H9 (cell line): ENCODE data around the gene MAPK7. TPM values are rescaled to one million over a fixed set of nuclear protein-coding genes. Genes with fewer than 3 reads are reported as not detected.

Source experiments
- DNase-seq: peaks from one replicate; pipeline ENCODE4 v3.0.0-alpha.2; 2017
- H2AFZ ChIP-seq: one replicate; pipeline ENCODE4 v1.6.1; 2013; ENCODE audit warnings: mild to moderate bottlenecking, low read length, control low read depth, moderate library complexity
- H2AK5ac ChIP-seq: 2 replicates; pipeline ENCODE4 v1.6.1; 2013; ENCODE audit warnings: low read length, control low read depth, mixed read lengths; ENCODE audit not compliant: insufficient read length
- H2BK120ac ChIP-seq: one replicate; pipeline ENCODE4 v1.6.1; 2013; ENCODE audit warnings: low read depth, mild to moderate bottlenecking, low read length, control low read depth, inconsistent platforms; ENCODE audit not compliant: poor library complexity, severe bottlenecking
- H2BK12ac ChIP-seq: 2 replicates; pipeline ENCODE4 v1.6.1; 2013; ENCODE audit warnings: low read length, control low read depth, mixed read lengths, low read depth; ENCODE audit not compliant: insufficient read length
- H2BK15ac ChIP-seq: 2 replicates; pipeline ENCODE4 v1.6.1; 2013; ENCODE audit warnings: low read depth, low read length, control low read depth
- H2BK20ac ChIP-seq: one replicate; pipeline ENCODE4 v1.6.1; 2013; ENCODE audit warnings: low read depth, mild to moderate bottlenecking, low read length, control low read depth, inconsistent platforms; ENCODE audit not compliant: poor library complexity, severe bottlenecking
- H2BK5ac ChIP-seq: 2 replicates; pipeline ENCODE4 v1.6.1; 2013; ENCODE audit warnings: low read length, control low read depth, mixed read lengths; ENCODE audit not compliant: insufficient read length
- H3K14ac ChIP-seq: 2 replicates; pipeline ENCODE4 v1.6.1; 2013; ENCODE audit warnings: low read length, control low read depth; ENCODE audit not compliant: insufficient read depth
- H3K18ac ChIP-seq: 2 replicates; pipeline ENCODE4 v1.6.1; 2013; ENCODE audit warnings: low read depth, mild to moderate bottlenecking, mixed read lengths, low read length, control low read depth; ENCODE audit not compliant: insufficient read length
- H3K23ac ChIP-seq: 2 replicates; pipeline ENCODE4 v1.6.1; 2013; ENCODE audit warnings: low read length, control low read depth, mixed read lengths, low read depth; ENCODE audit not compliant: insufficient read length
- H3K23me2 ChIP-seq: 2 replicates; pipeline ENCODE4 v1.6.1; 2013; ENCODE audit warnings: low read depth, mild to moderate bottlenecking, mixed read lengths, low read length, control low read depth; ENCODE audit not compliant: insufficient read length, poor library complexity, severe bottlenecking
- H3K27ac ChIP-seq: 2 replicates; pipeline ENCODE4 v1.5.1; 2013; ENCODE audit warnings: low read length, control low read depth, mixed read lengths, low read depth; ENCODE audit not compliant: insufficient read length
- H3K27me3 ChIP-seq: 2 replicates; pipeline ENCODE4 v1.6.1; 2013; ENCODE audit warnings: low read length, control low read depth, inconsistent platforms; ENCODE audit not compliant: insufficient read depth
- H3K4ac ChIP-seq: 2 replicates; pipeline ENCODE4 v1.6.1; 2013; ENCODE audit warnings: low read depth, mild to moderate bottlenecking, control low read depth, inconsistent platforms, low read length, moderate library complexity
- H3K4me1 ChIP-seq: 2 replicates; pipeline ENCODE4 v1.6.1; 2013; ENCODE audit warnings: low read length, control low read depth, inconsistent platforms; ENCODE audit not compliant: insufficient read depth
- H3K4me2 ChIP-seq: 2 replicates; pipeline ENCODE4 v1.6.1; 2013; ENCODE audit warnings: low read length, control low read depth, mixed read lengths; ENCODE audit not compliant: insufficient read length, insufficient read depth
- H3K56ac ChIP-seq: 2 replicates; pipeline ENCODE4 v1.6.1; 2013; ENCODE audit warnings: low read depth, mild to moderate bottlenecking, mixed read lengths, low read length, control low read depth; ENCODE audit not compliant: insufficient read length
- H3K79me1 ChIP-seq: 2 replicates; pipeline ENCODE4 v1.6.1; 2013; ENCODE audit warnings: low read depth, mild to moderate bottlenecking, moderate library complexity, low read length, control low read depth, inconsistent platforms; ENCODE audit not compliant: insufficient read depth, poor library complexity, severe bottlenecking
- H3K79me2 ChIP-seq: 2 replicates; pipeline ENCODE4 v1.6.1; 2013; ENCODE audit warnings: low read length, control low read depth, inconsistent platforms; ENCODE audit not compliant: insufficient read depth
- H3K9ac ChIP-seq: 2 replicates; pipeline ENCODE4 v1.6.1; 2013; ENCODE audit warnings: low read length, control low read depth, mixed read lengths; ENCODE audit not compliant: insufficient read length; ENCODE audit errors: extremely low read depth
- H3K9me3 ChIP-seq: one replicate; pipeline ENCODE4 v1.6.1; 2013; ENCODE audit warnings: low read depth, low read length, inconsistent platforms; ENCODE audit not compliant: control insufficient read depth
- H3T11ph ChIP-seq: one replicate; pipeline ENCODE4 v1.6.1; 2013; ENCODE audit warnings: mild to moderate bottlenecking, low read length, control low read depth, inconsistent platforms
- H4K20me1 ChIP-seq: one replicate; pipeline ENCODE4 v1.6.1; 2013; ENCODE audit not compliant: control insufficient read depth, insufficient read length, insufficient read depth
- H4K5ac ChIP-seq: 2 replicates; pipeline ENCODE4 v1.6.1; 2013; ENCODE audit warnings: low read depth, mild to moderate bottlenecking, mixed read lengths, low read length, control low read depth; ENCODE audit not compliant: insufficient read length
- H4K8ac ChIP-seq: replicated peaks from 2 replicates; pipeline ENCODE4 v1.6.1; 2013; ENCODE audit warnings: low read length, control low read depth, mixed read lengths, low read depth; ENCODE audit not compliant: insufficient read length
- H4K91ac ChIP-seq: 2 replicates; pipeline ENCODE4 v1.6.1; 2013; ENCODE audit warnings: low read depth, mild to moderate bottlenecking, moderate library complexity, mixed read lengths, low read length, control low read depth; ENCODE audit not compliant: insufficient read length
- H3K27ac Mint-ChIP-seq, 3 experiments: 2 replicates in 2 of 3; 3 replicates in 1 of 3; pipeline ENCODE4 v1.8.0; 2020 to 2021; ENCODE audit warnings: mixed read lengths in 3 of 3, mild to moderate bottlenecking in 1 of 3, moderate library complexity in 1 of 3
- H3K27me3 Mint-ChIP-seq: 2 replicates; pipeline ENCODE4 v1.8.0; 2021; ENCODE audit warnings: low read depth, mild to moderate bottlenecking, moderate library complexity, mixed read lengths
- H3K36me3 Mint-ChIP-seq, 3 experiments: 2 replicates in 2 of 3; 3 replicates in 1 of 3; pipeline ENCODE4 v1.8.0; 2020 to 2021; ENCODE audit warnings: low read depth in 3 of 3, mixed read lengths in 3 of 3; ENCODE audit not compliant: insufficient read depth in 1 of 3
- H3K4me1 Mint-ChIP-seq, 2 experiments: 2 replicates each; pipeline ENCODE4 v1.8.0; 2020; ENCODE audit warnings: mixed read lengths in 2 of 2
- H3K4me3 Mint-ChIP-seq, 2 experiments: 2 replicates in 1 of 2; 3 replicates in 1 of 2; pipeline ENCODE4 v1.8.0; 2020 to 2021; ENCODE audit warnings: mild to moderate bottlenecking in 2 of 2, mixed read lengths in 2 of 2, moderate library complexity in 1 of 2
- H3K9me3 Mint-ChIP-seq, 2 experiments: 2 replicates in 1 of 2; 3 replicates in 1 of 2; pipeline ENCODE4 v1.8.0; 2020; ENCODE audit warnings: mild to moderate bottlenecking in 2 of 2, mixed read lengths in 2 of 2, moderate library complexity in 1 of 2
- WGBS: extraction: QIAGEN DNeasy Blood & Tissue Kit; methylation state at CpG from one replicate; pipeline ENCODE4 v1.1.7; 2013; ENCODE audit warnings: missing lambda C conversion rate, low lambda C conversion rate, mixed read lengths; ENCODE audit not compliant: insufficient read length; ENCODE audit errors: extremely low coverage; 5-methylcytosine and 5-hydroxymethylcytosine counted together
- total RNA-seq: library from RNA; stranded (reverse); gene quantifications from 2 replicates; pipeline ENCODE4 v1.2.1, GENCODE V29; 2021
- TF ChIP-seq, protein P1 (sequence below): fragments of 200-600 bp; sonication (generic); conservative IDR thresholded peaks from 3 replicates; pipeline ENCODE4 v1.8.0; 2021; ENCODE audit warnings: antibody characterized with exemption, mild to moderate bottlenecking

MAPK7 gene
- total RNA-seq, 1 experiment from 2014 or later: 43.8 TPM

DNA sequence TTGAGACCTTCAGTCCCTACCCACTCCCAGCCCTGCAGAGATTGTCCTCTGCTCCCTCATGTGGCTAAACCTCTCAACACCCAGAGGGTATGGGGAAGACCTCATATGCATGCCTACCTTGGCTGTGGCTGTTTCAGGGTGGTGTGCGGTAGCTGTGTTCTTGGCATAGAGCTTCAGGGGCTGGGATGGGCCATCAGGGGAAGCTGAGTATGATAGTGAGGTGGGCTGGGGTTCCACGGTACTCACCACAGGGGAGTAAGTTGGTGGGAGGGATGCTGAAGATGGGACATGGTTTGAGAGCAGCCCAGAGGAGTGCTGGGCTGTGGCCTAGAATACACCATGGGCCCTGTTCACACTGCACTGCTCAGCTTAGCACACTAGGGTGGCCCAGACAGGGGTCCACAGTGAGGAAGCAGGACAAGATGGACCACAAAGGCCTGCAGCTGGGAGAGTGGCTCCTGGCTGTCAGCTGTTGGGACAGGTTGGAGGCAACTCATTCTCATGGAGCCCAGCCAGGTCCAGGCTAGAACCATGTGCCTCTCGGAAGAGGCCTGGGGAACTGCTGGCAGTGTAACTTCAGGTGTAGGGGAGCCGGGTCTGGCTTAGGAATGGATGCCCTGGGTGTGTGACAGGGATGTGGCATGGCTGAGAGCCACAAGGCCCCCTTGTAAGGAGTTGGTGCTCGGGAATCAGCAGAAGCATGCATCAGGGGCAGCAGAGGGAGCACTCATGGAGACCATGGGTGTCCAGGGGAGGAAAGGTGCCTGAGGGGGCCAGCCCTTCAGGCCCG, 5.6 kb downstream of the MAPK7 start:
- no peak overlapping the region for H2AFZ ChIP-seq
- H3K4me2 ChIP-seq: no peak overlapping the region
- H3K4me1 Mint-ChIP-seq: peaks cover 34 to 52% of the 10 kb centered on the region in 2 experiments
- no peak overlapping the region for H2BK20ac ChIP-seq
- no peak overlapping the region for H3K23ac ChIP-seq
- H3K27ac Mint-ChIP-seq: peak overlapping the region; percentile 34 to 97 (median 64); a peak in 4 of 7 replicates
- H4K91ac ChIP-seq: no peak overlapping the region
- no peaks in the 10 kb centered on the region for H3K9me3 ChIP-seq
- peaks cover 5% of the 10 kb centered on the region for H3K23me2 ChIP-seq
- TF ChIP-seq, protein P1, sequence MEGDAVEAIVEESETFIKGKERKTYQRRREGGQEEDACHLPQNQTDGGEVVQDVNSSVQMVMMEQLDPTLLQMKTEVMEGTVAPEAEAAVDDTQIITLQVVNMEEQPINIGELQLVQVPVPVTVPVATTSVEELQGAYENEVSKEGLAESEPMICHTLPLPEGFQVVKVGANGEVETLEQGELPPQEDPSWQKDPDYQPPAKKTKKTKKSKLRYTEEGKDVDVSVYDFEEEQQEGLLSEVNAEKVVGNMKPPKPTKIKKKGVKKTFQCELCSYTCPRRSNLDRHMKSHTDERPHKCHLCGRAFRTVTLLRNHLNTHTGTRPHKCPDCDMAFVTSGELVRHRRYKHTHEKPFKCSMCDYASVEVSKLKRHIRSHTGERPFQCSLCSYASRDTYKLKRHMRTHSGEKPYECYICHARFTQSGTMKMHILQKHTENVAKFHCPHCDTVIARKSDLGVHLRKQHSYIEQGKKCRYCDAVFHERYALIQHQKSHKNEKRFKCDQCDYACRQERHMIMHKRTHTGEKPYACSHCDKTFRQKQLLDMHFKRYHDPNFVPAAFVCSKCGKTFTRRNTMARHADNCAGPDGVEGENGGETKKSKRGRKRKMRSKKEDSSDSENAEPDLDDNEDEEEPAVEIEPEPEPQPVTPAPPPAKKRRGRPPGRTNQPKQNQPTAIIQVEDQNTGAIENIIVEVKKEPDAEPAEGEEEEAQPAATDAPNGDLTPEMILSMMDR: no peak
- H4K5ac ChIP-seq: no peak overlapping the region
- no peaks in the 10 kb centered on the region for H4K20me1 ChIP-seq
- no peak overlapping the region for H3T11ph ChIP-seq
- no peak overlapping the region for H2AK5ac ChIP-seq
- H3K9ac ChIP-seq: no peak overlapping the region
- H3K14ac ChIP-seq: no peak overlapping the region
- no peak overlapping the region for H3K18ac ChIP-seq
- H2BK5ac ChIP-seq: no peak overlapping the region
- no CpG with 5 or more reads among the region's 6 CpGs for WGBS
- H3K27ac ChIP-seq: no peak overlapping the region
- H3K4ac ChIP-seq: no peak overlapping the region
- peaks cover 6% of the 10 kb centered on the region for H3K79me1 ChIP-seq
- H3K4me1 ChIP-seq: peaks cover 4% of the 10 kb centered on the region; the same call in 1 of the 2 replicates
- no peak overlapping the region for H3K4me3 Mint-ChIP-seq
- H2BK12ac ChIP-seq: no peak overlapping the region
- 0 out of 2 replicates have a peak, but pooled peaks cover 4% of the 10 kb centered on the region for H3K79me2 ChIP-seq
- H3K56ac ChIP-seq: no peak overlapping the region
- H3K36me3 Mint-ChIP-seq: peaks cover 37 to 63% (median 62%) of the 10 kb centered on the region in 3 experiments
- H3K27me3 Mint-ChIP-seq: no peaks in the 10 kb centered on the region
- no peak overlapping the region for H2BK120ac ChIP-seq
- no peak overlapping the region for H4K8ac ChIP-seq
- peaks cover 0 to 2% of the 10 kb centered on the region in 2 experiments; a peak in 1 of 5 replicates for H3K9me3 Mint-ChIP-seq
- no peaks in the 10 kb centered on the region for H3K27me3 ChIP-seq
- no peak overlapping the region for H2BK15ac ChIP-seq
- DNase-seq: no peak
